ENCODE data around the gene ZNF101. TPM values are rescaled to one million over a fixed set of nuclear protein-coding genes. Genes with fewer than 3 reads are reported as not detected.

ZNF101 gene
- polyA plus RNA-seq, 1 donor (not counting 4 experiments of a cell fraction or from before 2014, with no cell fraction given) = 9.8 TPM

DNA sequence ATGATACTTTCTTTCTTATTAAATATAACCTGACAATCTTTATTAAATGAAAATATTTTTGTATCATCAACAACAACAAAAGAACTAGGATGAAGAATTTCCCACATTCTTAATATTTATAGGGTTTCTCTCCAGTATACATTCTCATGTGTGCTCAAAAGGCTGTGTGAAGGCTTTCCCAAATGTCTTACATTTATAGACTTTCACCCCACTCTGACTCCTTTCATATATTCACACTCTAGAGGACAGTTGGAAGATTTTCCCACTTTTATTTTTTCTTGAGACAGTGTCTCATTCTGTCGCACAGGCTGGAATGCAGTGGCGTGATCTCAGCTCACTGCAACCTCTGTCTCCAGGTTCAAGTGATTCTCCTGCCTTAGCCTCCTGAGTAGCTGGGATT lies 41.9 kb downstream of the ZNF101 start:
- no peak overlapping the region for H3K9ac ChIP-seq (ENCODE audit: control insufficient read depth, extremely low read depth, insufficient read depth, low read length)
- peaks cover 6 to 18% of the 10 kb centered on the region in 2 experiments for H3K36me3 ChIP-seq (ENCODE audit: control insufficient read depth in 2 of 2, extremely low read depth in 1 of 2, insufficient read depth in 2 of 2, low read length in 2 of 2)
- no peaks in the 10 kb centered on the region for H4K20me1 ChIP-seq (ENCODE audit: control insufficient read depth, extremely low read depth, insufficient read depth, low read length)
- H3K9me1 ChIP-seq (ENCODE audit: control insufficient read depth, extremely low read depth, insufficient read depth, low read length) = no peaks in the 10 kb centered on the region
- no peaks in the 10 kb centered on the region for H3K27me3 ChIP-seq (ENCODE audit: control insufficient read depth, extremely low read depth, insufficient read depth, low read length)
- H3K27ac ChIP-seq (ENCODE audit: control insufficient read depth, insufficient read depth, low read length) = no peak overlapping the region
- H3K4me3 ChIP-seq (ENCODE audit: control insufficient read depth in 2 of 3, extremely low read depth in 1 of 3, insufficient read depth in 2 of 3, low read depth in 1 of 3, low read length in 3 of 3) = no peak overlapping the region
- H3K9me3 ChIP-seq (ENCODE audit: control insufficient read depth, low read depth, low read length) = peaks cover 57% of the 10 kb centered on the region
- no peak overlapping the region for H3K4me2 ChIP-seq (ENCODE audit: control insufficient read depth, extremely low read depth, insufficient read depth, low read depth, low read length)
- no peaks in the 10 kb centered on the region for H3K79me2 ChIP-seq (ENCODE audit: control insufficient read depth, insufficient read depth, low read length)
- TF ChIP-seq, protein P1, sequence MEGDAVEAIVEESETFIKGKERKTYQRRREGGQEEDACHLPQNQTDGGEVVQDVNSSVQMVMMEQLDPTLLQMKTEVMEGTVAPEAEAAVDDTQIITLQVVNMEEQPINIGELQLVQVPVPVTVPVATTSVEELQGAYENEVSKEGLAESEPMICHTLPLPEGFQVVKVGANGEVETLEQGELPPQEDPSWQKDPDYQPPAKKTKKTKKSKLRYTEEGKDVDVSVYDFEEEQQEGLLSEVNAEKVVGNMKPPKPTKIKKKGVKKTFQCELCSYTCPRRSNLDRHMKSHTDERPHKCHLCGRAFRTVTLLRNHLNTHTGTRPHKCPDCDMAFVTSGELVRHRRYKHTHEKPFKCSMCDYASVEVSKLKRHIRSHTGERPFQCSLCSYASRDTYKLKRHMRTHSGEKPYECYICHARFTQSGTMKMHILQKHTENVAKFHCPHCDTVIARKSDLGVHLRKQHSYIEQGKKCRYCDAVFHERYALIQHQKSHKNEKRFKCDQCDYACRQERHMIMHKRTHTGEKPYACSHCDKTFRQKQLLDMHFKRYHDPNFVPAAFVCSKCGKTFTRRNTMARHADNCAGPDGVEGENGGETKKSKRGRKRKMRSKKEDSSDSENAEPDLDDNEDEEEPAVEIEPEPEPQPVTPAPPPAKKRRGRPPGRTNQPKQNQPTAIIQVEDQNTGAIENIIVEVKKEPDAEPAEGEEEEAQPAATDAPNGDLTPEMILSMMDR (optimal IDR thresholded peaks at IDR 0.05 in 1 of 3, IDR thresholded peaks at IDR 0.05 in 1 of 3, conservative IDR thresholded peaks at IDR 0.05 in 1 of 3; ENCODE audit: extremely low read depth in 1 of 3, insufficient read depth in 2 of 3, low read length in 3 of 3) = no peak
- TF ChIP-seq EZH2 (IDR thresholded peaks at IDR 0.05; ENCODE audit: low read length) = no peak
- FAIRE-seq = no peak
- dilution Hi-C loops (cut with MboI; ENCODE audit: extremely low pct_ligation_motif_present, low sequenced_read_pairs) = no loop called here
- no peak for DNase-seq (ENCODE audit: low read depth, low spot score)
- H2AFZ ChIP-seq (ENCODE audit: control insufficient read depth, low read length) = no peak overlapping the region
- H3K4me1 ChIP-seq (ENCODE audit: control insufficient read depth, extremely low read depth, insufficient read depth, low read length) = no peaks in the 10 kb centered on the region

DNA sequence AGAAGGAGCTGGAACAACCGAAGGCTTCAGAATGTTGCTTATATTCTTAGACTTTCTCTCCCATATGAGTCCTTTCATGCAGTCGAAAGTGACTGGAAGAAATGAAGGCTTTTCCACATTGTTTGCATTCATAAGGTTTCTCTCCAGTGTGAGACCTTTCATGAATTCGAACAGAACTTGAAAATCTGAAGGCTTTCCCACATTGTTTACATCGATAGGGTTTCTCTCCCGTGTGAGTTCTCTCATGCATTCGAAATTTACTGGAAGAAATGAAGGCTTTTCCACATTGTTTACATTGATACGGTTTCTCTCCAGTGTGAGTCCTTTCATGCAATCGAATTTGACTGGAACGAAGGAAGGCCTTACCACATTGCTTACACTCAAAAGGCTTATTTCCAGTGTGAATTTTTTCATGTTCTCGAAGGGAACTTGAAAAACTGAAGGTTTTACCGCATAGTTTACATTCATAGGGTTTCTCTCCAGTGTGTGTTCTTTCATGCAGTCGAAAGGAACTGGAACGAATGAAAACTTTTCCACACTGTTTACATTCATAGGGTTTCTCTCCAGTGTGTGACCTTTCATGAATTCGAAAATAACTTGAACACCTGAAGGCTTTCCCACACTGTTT lies 42.8 kb downstream of the ZNF101 start:
- Histone ChIP-seq H3K9ac (ENCODE audit: control insufficient read depth, extremely low read depth, insufficient read depth, low read length) (no peak overlapping the region), H3K4me3 (ENCODE audit: control insufficient read depth in 2 of 3, extremely low read depth in 1 of 3, insufficient read depth in 2 of 3, low read depth in 1 of 3, low read length in 3 of 3) (no peak overlapping the region), H3K36me3 (ENCODE audit: control insufficient read depth in 2 of 2, extremely low read depth in 1 of 2, insufficient read depth in 2 of 2, low read length in 2 of 2) (peaks cover 6 to 18% of the 10 kb centered on the region in 2 experiments), H3K4me2 (ENCODE audit: control insufficient read depth, extremely low read depth, insufficient read depth, low read depth, low read length) (no peak overlapping the region), H3K27me3 (ENCODE audit: control insufficient read depth, extremely low read depth, insufficient read depth, low read length) (no peaks in the 10 kb centered on the region), H3K79me2 (ENCODE audit: control insufficient read depth, insufficient read depth, low read length) (no peaks in the 10 kb centered on the region), H3K9me1 (ENCODE audit: control insufficient read depth, extremely low read depth, insufficient read depth, low read length) (no peaks in the 10 kb centered on the region), H4K20me1 (ENCODE audit: control insufficient read depth, extremely low read depth, insufficient read depth, low read length) (no peaks in the 10 kb centered on the region), H2AFZ (ENCODE audit: control insufficient read depth, low read length) (no peak overlapping the region), H3K9me3 (ENCODE audit: control insufficient read depth, low read depth, low read length) (peaks cover 57% of the 10 kb centered on the region), H3K4me1 (ENCODE audit: control insufficient read depth, extremely low read depth, insufficient read depth, low read length) (no peaks in the 10 kb centered on the region), H3K27ac (ENCODE audit: control insufficient read depth, insufficient read depth, low read length) (no peak overlapping the region)
- FAIRE-seq (no peak), DNase-seq (ENCODE audit: low read depth, low spot score) (no peak)
- dilution Hi-C loops (cut with MboI; ENCODE audit: extremely low pct_ligation_motif_present, low sequenced_read_pairs) = no loop called here
- TF ChIP-seq EZH2 (IDR thresholded peaks at IDR 0.05; ENCODE audit: low read length) = no peak
